GM12891 (cell line): ENCODE data around the gene NPHP1.

ENCODE experiments used
- DNase-seq: peaks from one replicate; pipeline ENCODE4 v3.0.0; 2011; ENCODE audit warnings: low spot score; ENCODE audit not compliant: insufficient read length
- FAIRE-seq: peaks from 2 replicates; lab custom pipeline; 2011; peaks lifted over from hg19 to GRCh38; lab: Jason Lieb, UNC
- PAX5 ChIP-seq: IDR thresholded peaks from 2 replicates; pipeline ENCODE4 v1.6.1; 2011; ENCODE audit warnings: low read length, moderate library complexity, mild to moderate bottlenecking; ENCODE audit not compliant: insufficient read depth, severe bottlenecking
- POLR2A ChIP-seq: IDR thresholded peaks from 2 replicates; pipeline ENCODE4 v1.6.1; 2011; ENCODE audit warnings: low read depth, low read length, control low read depth
- POLR2AphosphoS5 ChIP-seq: IDR thresholded peaks from 2 replicates; pipeline ENCODE4 v1.6.1; 2011; ENCODE audit warnings: low read depth, low read length, control low read depth
- POU2F2 ChIP-seq: IDR thresholded peaks from 2 replicates; pipeline ENCODE4 v1.6.1; 2011; ENCODE audit warnings: low read depth, mild to moderate bottlenecking, control low read depth, low read length, moderate library complexity
- SPI1 ChIP-seq: IDR thresholded peaks from 2 replicates; pipeline ENCODE4 v1.6.1; 2011; ENCODE audit warnings: low read depth, low read length, control low read depth
- TAF1 ChIP-seq: IDR thresholded peaks from 2 replicates; pipeline ENCODE4 v1.6.1; 2011; ENCODE audit warnings: low read depth, low read length, control low read depth

The NPHP1 gene

GRCh38 chr2:110152943-110153342, 51.9 kb downstream of the NPHP1 start:
- DNase-seq (no peak), FAIRE-seq (no peak)
- TF ChIP-seq POU2F2 = no peak
- TF ChIP-seq POLR2AphosphoS5 = no peak
- no peak for TF ChIP-seq SPI1
- TF ChIP-seq POLR2A = no peak
- TF ChIP-seq TAF1 = no peak
- TF ChIP-seq PAX5 = no peak

GRCh38 chr2:110149330-110150220, 55.2 kb downstream of the NPHP1 start:
- no peak for FAIRE-seq
- DNase-seq = no peak

GRCh38 chr2:110146945-110147332, 57.9 kb downstream of the NPHP1 start:
- DNase-seq = no peak
- no peak for FAIRE-seq
- TF ChIP-seq POU2F2 (no peak), POLR2AphosphoS5 (no peak), POLR2A (no peak), SPI1 (no peak), PAX5 (no peak), TAF1 (no peak)

More at GRCh38 chr2:110149330-110150220, 55.2 kb downstream of the NPHP1 start:
- TF ChIP-seq POLR2AphosphoS5 (no peak), SPI1 (no peak), POU2F2 (no peak), PAX5 (no peak), TAF1 (no peak), POLR2A (no peak)

- TF ChIP-seq POU2F2 (no peak), POLR2AphosphoS5 (no peak), SPI1 (no peak), PAX5 (no peak)
- DNase-seq = no peak
- FAIRE-seq = no peak
These were observed 58.4 kb downstream of the NPHP1 start for GRCh38 chr2:110146183-110146944.

GRCh38 chr2:110143982-110144381, 60.8 kb downstream of the NPHP1 start:
- DNase-seq = no peak
- TF ChIP-seq POLR2AphosphoS5 (no peak), TAF1 (no peak)
- no peak for FAIRE-seq

GRCh38 chr2:110140401-110140800, 64.4 kb downstream of the NPHP1 start:
- no peak for DNase-seq
- TF ChIP-seq PAX5 (no peak), POLR2A (no peak), SPI1 (no peak), POLR2AphosphoS5 (no peak), POU2F2 (no peak), TAF1 (no peak)
- no peak for FAIRE-seq

- DNase-seq (no peak), FAIRE-seq (no peak)
- TF ChIP-seq PAX5 = no peak
- no peak for TF ChIP-seq POLR2A
- no peak for TF ChIP-seq SPI1
- TF ChIP-seq POLR2AphosphoS5 = no peak
- no peak for TF ChIP-seq POU2F2
- TF ChIP-seq TAF1 = no peak
These were observed 70.8 kb downstream of the NPHP1 start for GRCh38 chr2:110134025-110134424.

GRCh38 chr2:110131166-110131565, 73.6 kb downstream of the NPHP1 start:
- no peak for DNase-seq
- no peak for TF ChIP-seq PAX5
- TF ChIP-seq POLR2AphosphoS5 = no peak
- no peak for TF ChIP-seq SPI1
- no peak for TF ChIP-seq POU2F2
- TF ChIP-seq TAF1 = no peak
- TF ChIP-seq POLR2A = no peak
- no peak for FAIRE-seq

- no peak for TF ChIP-seq PAX5
- no peak for TF ChIP-seq POU2F2
- no peak for TF ChIP-seq TAF1
- no peak for TF ChIP-seq SPI1
- no peak for TF ChIP-seq POLR2AphosphoS5
- no peak for TF ChIP-seq POLR2A
- FAIRE-seq (no peak), DNase-seq (no peak)
These were observed 74.1 kb downstream of the NPHP1 start for GRCh38 chr2:110130757-110131156.

GRCh38 chr2:110126906-110127305, 77.9 kb downstream of the NPHP1 start:
- no peak for DNase-seq
- TF ChIP-seq POLR2A (no peak), PAX5 (no peak), SPI1 (no peak), POU2F2 (no peak), POLR2AphosphoS5 (no peak), TAF1 (no peak)
- no peak for FAIRE-seq
